Liver (tissue), 9 donors: ENCODE results near the gene MEIS3. TPM values are rescaled to one million over a fixed set of nuclear protein-coding genes. Genes with fewer than 3 reads are reported as not detected.

ENCODE experiments used
- DNase-seq: peaks from one replicate; pipeline ENCODE4 v3.0.0-alpha.2; 2017; ENCODE audit warnings: low spot score
- H3K27ac ChIP-seq, 2 donors: one replicate each; pipeline ENCODE4 v1.7.0; 2013; ENCODE audit warnings: inconsistent platforms in 2 of 2, low read length in 2 of 2, control low read depth in 1 of 2, low read depth in 1 of 2, mild to moderate bottlenecking in 1 of 2
- H3K27me3 ChIP-seq, 4 donors: one replicate each; pipeline versions ENCODE4 v1.6.1 to v1.7.0; 2013; ENCODE audit warnings: low read length in 3 of 4, inconsistent platforms in 1 of 4, mild to moderate bottlenecking in 1 of 4, moderate library complexity in 1 of 4; ENCODE audit not compliant: control insufficient read depth in 4 of 4, insufficient read depth in 4 of 4
- H3K36me3 ChIP-seq, 4 donors: one replicate each; pipeline versions ENCODE4 v1.6.1 to v1.7.0; 2013; ENCODE audit warnings: low read length in 3 of 4, mild to moderate bottlenecking in 3 of 4, low read depth in 1 of 4, moderate library complexity in 1 of 4; ENCODE audit not compliant: control insufficient read depth in 4 of 4, insufficient read depth in 3 of 4
- H3K4me1 ChIP-seq, 4 donors: one replicate each; pipeline versions ENCODE4 v1.6.1 to v1.7.0; 2013; ENCODE audit warnings: low read length in 3 of 4, mild to moderate bottlenecking in 3 of 4, moderate library complexity in 1 of 4; ENCODE audit not compliant: control insufficient read depth in 4 of 4, insufficient read depth in 4 of 4
- H3K4me3 ChIP-seq, 3 donors: one replicate each; pipeline versions ENCODE4 v1.6.1 to v1.7.0; 2013; ENCODE audit warnings: low read length in 3 of 3, control low read depth in 1 of 3, low read depth in 1 of 3, mild to moderate bottlenecking in 1 of 3
- H3K9ac ChIP-seq, 2 donors: one replicate each; pipeline ENCODE4 v1.7.0; 2013; ENCODE audit warnings: low read length in 2 of 2, mild to moderate bottlenecking in 2 of 2, moderate library complexity in 2 of 2, control low read depth in 1 of 2, low read depth in 1 of 2
- H3K9me3 ChIP-seq, 4 donors: one replicate each; pipeline versions ENCODE4 v1.6.1 to v1.7.0; 2013; ENCODE audit warnings: low read length in 3 of 4; ENCODE audit not compliant: control insufficient read depth in 4 of 4
- ATF3 ChIP-seq: IDR thresholded peaks from 2 replicates; pipeline ENCODE4 v1.6.1; 2016; ENCODE audit warnings: antibody characterized with exemption
- CTCF ChIP-seq: fragments of 150-350 bp; IDR thresholded peaks from 2 replicates; pipeline ENCODE4 v1.5.1; 2017; ENCODE audit warnings: improper control_type of control experiment, low read depth, low read length; ENCODE audit not compliant: missing input control
- EGR1 ChIP-seq, 2 donors: IDR thresholded peaks; 2 replicates each; pipeline ENCODE4 v1.6.1; 2016 to 2018; ENCODE audit warnings: antibody characterized with exemption in 2 of 2, low read depth in 2 of 2
- FOXA1 ChIP-seq: IDR thresholded peaks from 2 replicates; pipeline ENCODE4 v1.6.1; 2016; ENCODE audit warnings: antibody characterized with exemption
- FOXA2 ChIP-seq: IDR thresholded peaks from 2 replicates; pipeline ENCODE4 v1.6.1; 2016; ENCODE audit warnings: antibody characterized with exemption
- GABPA ChIP-seq, 2 donors: IDR thresholded peaks in 1 of 2; conservative IDR thresholded peaks in 1 of 2; 2 replicates each; pipeline ENCODE4 v1.6.1; 2016; ENCODE audit warnings: antibody characterized with exemption in 2 of 2, mild to moderate bottlenecking in 1 of 2, moderate library complexity in 1 of 2
- HNF4A ChIP-seq, 2 donors: conservative IDR thresholded peaks; 2 replicates each; pipeline ENCODE4 v1.6.1; 2016; ENCODE audit warnings: antibody characterized with exemption in 2 of 2, mild to moderate bottlenecking in 2 of 2
- HNF4G ChIP-seq: IDR thresholded peaks from 2 replicates; pipeline ENCODE4 v1.6.1; 2016; ENCODE audit warnings: antibody characterized with exemption
- JUND ChIP-seq, 2 donors: IDR thresholded peaks; 2 replicates each; pipeline ENCODE4 v1.6.1; 2016; ENCODE audit warnings: antibody characterized with exemption in 2 of 2
- MAX ChIP-seq: IDR thresholded peaks from 2 replicates; pipeline ENCODE4 v1.6.1; 2016; ENCODE audit warnings: antibody characterized with exemption
- NR2F2 ChIP-seq: IDR thresholded peaks from 2 replicates; pipeline ENCODE4 v1.6.1; 2016; ENCODE audit warnings: antibody characterized with exemption
- RAD21 ChIP-seq, 2 donors: IDR thresholded peaks; 2 replicates each; pipeline ENCODE4 v1.6.1; 2016; ENCODE audit warnings: antibody characterized with exemption in 2 of 2, mild to moderate bottlenecking in 2 of 2
- REST ChIP-seq: IDR thresholded peaks from 2 replicates; pipeline ENCODE4 v1.6.1; 2016; ENCODE audit warnings: antibody characterized with exemption, mild to moderate bottlenecking
- RXRA ChIP-seq, 2 donors: IDR thresholded peaks; 2 replicates each; pipeline ENCODE4 v1.6.1; 2017 to 2018; ENCODE audit warnings: antibody characterized with exemption in 2 of 2, mild to moderate bottlenecking in 1 of 2
- SP1 ChIP-seq: IDR thresholded peaks from 2 replicates; pipeline ENCODE4 v1.6.1; 2018; ENCODE audit warnings: antibody characterized with exemption, mild to moderate bottlenecking
- TAF1 ChIP-seq: conservative IDR thresholded peaks from 2 replicates; pipeline ENCODE4 v1.6.1; 2016; ENCODE audit warnings: antibody characterized with exemption, mild to moderate bottlenecking
- YY1 ChIP-seq: IDR thresholded peaks from 2 replicates; pipeline ENCODE4 v1.6.1; 2016; ENCODE audit warnings: antibody characterized with exemption, mild to moderate bottlenecking
- ZBTB33 ChIP-seq: IDR thresholded peaks from 2 replicates; pipeline ENCODE4 v1.6.1; 2016; ENCODE audit warnings: antibody characterized with exemption
- WGBS: extraction: QIAGEN DNeasy Blood & Tissue Kit; methylation state at CpG from one replicate; pipeline ENCODE4 v1.1.7; 2013; 5-methylcytosine and 5-hydroxymethylcytosine counted together
- polyA plus RNA-seq, 2 donors: library from polyadenylated mRNA; stranded (reverse) in 1 of 2; unstranded in 1 of 2; fragments of 200-250 nt in 1 of 2; fragments of >200 nt in 1 of 2; fragmentation: Nextera tagmentation in 1 of 2; extraction: Ambion mirVana in 1 of 2; gene quantifications; one replicate each; pipeline versions ENCODE4 v1.2.1 to v1.2.3, GENCODE V29; 2013 to 2015
- total RNA-seq, 2 donors: library from RNA; depleted of rRNA; stranded (reverse); fragments of >200 nt; gene quantifications; one replicate each; pipeline ENCODE4 v1.2.3, GENCODE V29; 2014
- donor health status: healthy.
- donor health status: healthy.
- donor health status: healthy.
- donor health status: healthy.
- donor health status: healthy.

Gene MEIS3
- total and polyA plus RNA-seq, 4 donors: 0.50 to 1.3 (median 0.89) TPM

GRCh38 chr19:47438793-47439220, 19.5 kb upstream of the MEIS3 start:
- Histone ChIP-seq H3K4me3 (no peak overlapping the region), H3K9me3 (no peaks in the 10 kb centered on the region), H3K36me3 (no peaks in the 10 kb centered on the region), H3K9ac (no peak overlapping the region), H3K4me1 (no peaks in the 10 kb centered on the region), H3K27me3 (peaks cover 0 to 5% (median 4%) of the 10 kb centered on the region in 4 donors), H3K27ac (no peak overlapping the region)
- 33% methylated on average over 5 of the region's 5 CpGs for WGBS
- no peak for DNase-seq
- no peak for TF ChIP-seq GABPA (IDR thresholded peaks at IDR 0.05 in 1 of 2, conservative IDR thresholded peaks at IDR 0.05 in 1 of 2)
- no peak for TF ChIP-seq TAF1
- no peak for TF ChIP-seq FOXA1
- no peak for TF ChIP-seq EGR1 (IDR thresholded peaks at IDR 0.05; ENCODE audit: low read depth in 2 of 2)
- no peak for TF ChIP-seq HNF4G
- no peak for TF ChIP-seq MAX
- no peak for TF ChIP-seq NR2F2
- TF ChIP-seq YY1: no peak
- no peak for TF ChIP-seq FOXA2
- no peak for TF ChIP-seq SP1
- no peak for TF ChIP-seq ATF3
- TF ChIP-seq ZBTB33: no peak
- TF ChIP-seq HNF4A (conservative IDR thresholded peaks at IDR 0.05): no peak
- no peak for TF ChIP-seq REST
- no peak for TF ChIP-seq RXRA (IDR thresholded peaks at IDR 0.05)
- TF ChIP-seq CTCF: no peak
- no peak for TF ChIP-seq RAD21 (IDR thresholded peaks at IDR 0.05)
- no peak for TF ChIP-seq JUND (IDR thresholded peaks at IDR 0.05)
